HepG2 (cell line): Measurements from ENCODE around the gene DPAGT1. TPM values are rescaled to one million over a fixed set of nuclear protein-coding genes. Genes with fewer than 3 reads are reported as not detected.

Experiments
- ATF2 ChIP-seq: sonication (generic); formaldehyde crosslinking; IDR thresholded peaks from 2 replicates; pipeline ENCODE4 v1.4.0; 2020; ENCODE audit warnings: missing genetic modification reagents
- ATF7-NPFF ChIP-seq: sonication (generic); formaldehyde crosslinking; IDR thresholded peaks from 2 replicates; pipeline ENCODE4 v1.8.1; 2023; ENCODE audit warnings: mild to moderate bottlenecking, low read depth, missing genetic modification reagents, moderate library complexity
- EED ChIP-seq: sonication (generic); formaldehyde crosslinking; IDR thresholded peaks from 2 replicates; pipeline ENCODE4 v1.5.0; 2020; ENCODE audit warnings: mild to moderate bottlenecking, missing genetic modification reagents
- ELF3 ChIP-seq: IDR thresholded peaks from 2 replicates; pipeline ENCODE4 v1.6.1; 2016; ENCODE audit warnings: missing genetic modification reagents, missing compliant biosample characterization
- ELF4 ChIP-seq: sonication (generic); formaldehyde crosslinking; IDR thresholded peaks from 2 replicates; pipeline ENCODE4 v1.5.0; 2020; ENCODE audit warnings: missing genetic modification reagents, mild to moderate bottlenecking, moderate library complexity, borderline replicate concordance
- HOMEZ ChIP-seq: IDR thresholded peaks from 2 replicates; pipeline ENCODE4 v1.6.1; 2016; ENCODE audit warnings: low read depth
- HOXA7 ChIP-seq: sonication (generic); formaldehyde crosslinking; IDR thresholded peaks from 2 replicates; pipeline ENCODE4 v1.8.1; 2022; ENCODE audit warnings: mild to moderate bottlenecking, missing genetic modification reagents, moderate library complexity
- HOXD1 ChIP-seq: sonication (generic); formaldehyde crosslinking; IDR thresholded peaks from 2 replicates; pipeline ENCODE4 v1.5.0; 2020; ENCODE audit warnings: missing genetic modification reagents
- KDM3A ChIP-seq: IDR thresholded peaks from 2 replicates; pipeline ENCODE4 v1.6.1; 2018; ENCODE audit warnings: low read depth, missing compliant biosample characterization
- MTA1 ChIP-seq: sonication (generic); formaldehyde crosslinking; IDR thresholded peaks from 2 replicates; pipeline ENCODE4 v1.4.0; 2020; ENCODE audit warnings: missing genetic modification reagents, mild to moderate bottlenecking, borderline replicate concordance
- MXD4 ChIP-seq: IDR thresholded peaks from 2 replicates; pipeline ENCODE4 v1.6.1; 2016; ENCODE audit warnings: mild to moderate bottlenecking, missing biosample characterization, missing genetic modification reagents
- PBX2 ChIP-seq: IDR thresholded peaks from 2 replicates; pipeline ENCODE4 v1.6.1; 2016; ENCODE audit warnings: control low read depth
- POGZ ChIP-seq: sonication (generic); formaldehyde crosslinking; IDR thresholded peaks from 2 replicates; pipeline ENCODE4 v1.4.0; 2020; ENCODE audit warnings: mild to moderate bottlenecking, missing genetic modification reagents
- POLR2G ChIP-seq: fragments of 200-400 bp; formaldehyde crosslinking; IDR thresholded peaks from 2 replicates; pipeline ENCODE4 v1.6.1; 2018; ENCODE audit warnings: mild to moderate bottlenecking, low read depth, low read length, moderate library complexity
- SIN3B ChIP-seq: fragments of 150-350 bp; IDR thresholded peaks from 2 replicates; pipeline ENCODE4 v1.6.1; 2014; ENCODE audit warnings: low read length
- SNAPC5 ChIP-seq: sonication (generic); formaldehyde crosslinking; IDR thresholded peaks from 2 replicates; pipeline ENCODE4 v1.8.1; 2023; ENCODE audit warnings: mild to moderate bottlenecking, missing genetic modification reagents, borderline replicate concordance
- TBX3 ChIP-seq: fragments of 450-650 bp; IDR thresholded peaks from 2 replicates; pipeline ENCODE4 v1.6.1; 2017; ENCODE audit warnings: antibody characterized with exemption, mild to moderate bottlenecking, inconsistent platforms, borderline replicate concordance
- ZBTB37 ChIP-seq: sonication (generic); formaldehyde crosslinking; IDR thresholded peaks from 2 replicates; pipeline ENCODE4 v1.4.0; 2020; ENCODE audit warnings: mild to moderate bottlenecking, missing genetic modification reagents
- ZNF143 ChIP-seq: sonication (generic); formaldehyde crosslinking; IDR thresholded peaks from 2 replicates; pipeline ENCODE4 v1.4.0; 2020; ENCODE audit warnings: missing genetic modification reagents
- ZNF343 ChIP-seq: sonication (generic); formaldehyde crosslinking; IDR thresholded peaks from 2 replicates; pipeline ENCODE4 v1.4.0; 2020; ENCODE audit warnings: mild to moderate bottlenecking, missing genetic modification reagents
- ZNF557 ChIP-seq: sonication (generic); formaldehyde crosslinking; IDR thresholded peaks from 2 replicates; pipeline ENCODE4 v1.4.0; 2020; ENCODE audit warnings: missing genetic modification reagents
- ZNF615 ChIP-seq: sonication (generic); formaldehyde crosslinking; IDR thresholded peaks from 2 replicates; pipeline ENCODE4 v1.5.0; 2020; ENCODE audit warnings: mild to moderate bottlenecking, missing genetic modification reagents, borderline replicate concordance
- ZNF670 ChIP-seq: sonication (generic); formaldehyde crosslinking; IDR thresholded peaks from 2 replicates; pipeline ENCODE4 v1.8.0; 2022; ENCODE audit warnings: mild to moderate bottlenecking, missing genetic modification reagents, borderline replicate concordance
- ZNF761 ChIP-seq: sonication (generic); formaldehyde crosslinking; conservative IDR thresholded peaks from 2 replicates; pipeline ENCODE4 v1.4.0; 2020; ENCODE audit warnings: mild to moderate bottlenecking, missing genetic modification reagents
- ZNF782 ChIP-seq: sonication (generic); formaldehyde crosslinking; IDR thresholded peaks from 2 replicates; pipeline ENCODE4 v1.4.0; 2020; ENCODE audit warnings: missing genetic modification reagents, mild to moderate bottlenecking, borderline replicate concordance
- polyA plus RNA-seq, 8 experiments: library from polyadenylated mRNA; depleted of rRNA in 3 of 8; stranded (reverse) in 7 of 8; unstranded in 1 of 8; fragments of >200 nt; fragmentation: Illumina TruSeq in 4 of 8; extraction: Trizol in 4 of 8; gene quantifications; 2 replicates each; pipeline versions ENCODE4 v1.2.1 to v1.2.3, GENCODE V29; 2011 to 2016; ENCODE audit warnings: low read depth in 4 of 8, missing spikeins in 1 of 8, mixed read lengths in 1 of 8; ENCODE audit not compliant: insufficient read depth in 1 of 8
- total RNA-seq, 5 experiments: library from RNA; depleted of rRNA; stranded (reverse); fragments of >200 nt; fragmentation: Illumina TruSeq; extraction: Trizol; gene quantifications; 2 replicates each; pipeline ENCODE4 v1.2.3, GENCODE V29; 2016; ENCODE audit warnings: low read depth in 1 of 5

The DPAGT1 gene
- total and polyA plus RNA-seq, 2 of the 13 experiments (the other 11 are each of a cell fraction or from before 2014, with no cell fraction given) = 37.6 to 70.7 TPM

- peak; percentile 53; the same call in 1 of the 2 replicates for TF ChIP-seq SNAPC5 (CRISPR knock-in tag)
- peak; percentile 58 for TF ChIP-seq POGZ (CRISPR knock-in tag)
- TF ChIP-seq KDM3A (CRISPR knock-in tag) = 0 out of 2 replicates have a peak, but pooled peaks have one; percentile 1
- TF ChIP-seq ELF3 (CRISPR knock-in tag) = peak; percentile 8; the same call in 1 of the 2 replicates
- no peak for TF ChIP-seq HOXA7 (CRISPR knock-in tag)
- no peak for TF ChIP-seq ZNF782
- 0 out of 2 replicates have a peak, but pooled peaks have one; percentile 12 for TF ChIP-seq MTA1 (CRISPR knock-in tag)
- TF ChIP-seq EED (CRISPR knock-in tag) = no peak
- peak; percentile 40; the same call in 1 of the 2 replicates for TF ChIP-seq ATF2
- no peak for TF ChIP-seq ATF7-NPFF
- 0 out of 2 replicates have a peak, but pooled peaks have one; percentile 56 for TF ChIP-seq ZNF761 (CRISPR knock-in tag)
- TF ChIP-seq TBX3 = peak; percentile 59; the same call in 1 of the 2 replicates
- TF ChIP-seq ZNF343 (CRISPR knock-in tag) = no peak
- no peak for TF ChIP-seq HOMEZ
- no peak for TF ChIP-seq ZNF670 (CRISPR knock-in tag)
- 0 out of 2 replicates have a peak, but pooled peaks have one; percentile 67 for TF ChIP-seq ELF4 (CRISPR knock-in tag)
- TF ChIP-seq POLR2G = peak; percentile 43; the same call in 1 of the 2 replicates
- peak; percentile 56; the same call in 1 of the 2 replicates for TF ChIP-seq ZNF615
- no peak for TF ChIP-seq HOXD1 (CRISPR knock-in tag)
- TF ChIP-seq PBX2 (CRISPR knock-in tag) = no peak
- TF ChIP-seq ZBTB37 (CRISPR knock-in tag) = no peak
- peak; percentile 97 for TF ChIP-seq MXD4
- TF ChIP-seq ZNF557 (CRISPR knock-in tag) = 0 out of 2 replicates have a peak, but pooled peaks have one; percentile 31
- TF ChIP-seq ZNF143 (CRISPR knock-in tag) = no peak
- TF ChIP-seq SIN3B = peak; percentile 49; the same call in 1 of the 2 replicates
These were observed at the start of gene DPAGT1 (continued) for GRCh38 chr11:119101759-119102423.
